SK-N-DZ (cell line): ENCODE data around the gene SCFD2.

Source experiments
- DNase-seq: peaks from one replicate; pipeline ENCODE4 v3.0.0-alpha.2; 2015; ENCODE audit warnings: low spot score

The SCFD2 gene

GRCh38 chr4:52883707-52884669, 481.9 kb downstream of the SCFD2 start:
- no peak for DNase-seq

DNA sequence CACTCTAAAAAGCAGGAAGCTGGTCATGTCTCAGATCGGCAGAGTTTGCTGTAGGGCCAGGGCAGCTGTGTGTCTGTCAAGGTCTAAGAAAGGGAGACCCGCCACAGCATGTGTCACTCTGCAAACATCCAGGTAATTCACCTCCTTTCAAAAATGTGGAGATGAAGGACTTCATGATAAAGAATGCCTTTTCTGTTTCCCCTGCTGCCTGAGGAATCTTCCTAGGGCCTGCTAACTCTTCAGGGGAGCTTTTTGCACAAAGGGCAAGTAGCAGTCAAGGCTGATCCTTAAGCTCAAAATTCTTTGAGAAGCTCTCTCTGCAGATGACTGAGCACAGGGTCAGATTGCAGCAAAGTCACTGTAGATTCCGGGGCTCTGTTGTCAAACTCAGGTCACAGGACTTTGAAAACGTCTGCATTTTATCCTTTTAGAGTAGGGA, 482.7 kb downstream of the SCFD2 start:
- no peak for DNase-seq

DNA sequence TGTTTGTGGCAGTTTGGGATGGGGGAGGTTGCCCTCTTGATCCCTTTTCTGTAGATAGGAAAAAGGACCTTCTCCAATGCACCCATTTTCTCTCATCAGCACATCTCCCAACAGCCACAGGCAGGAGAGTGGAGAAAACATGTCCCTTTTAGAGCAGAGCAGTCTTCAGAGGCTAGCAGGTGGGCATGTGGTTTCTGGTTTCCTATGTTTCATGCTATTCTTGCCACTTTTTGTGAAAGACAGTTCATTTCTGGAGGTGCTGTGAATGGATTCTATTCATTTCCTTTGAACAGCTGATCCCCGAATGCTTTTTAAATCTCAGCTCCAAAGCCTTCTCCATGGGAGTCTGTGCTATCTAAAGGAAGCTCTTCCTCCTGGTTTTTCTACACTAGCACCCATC, 484.9 kb downstream of the SCFD2 start:
- DNase-seq: no peak

DNA sequence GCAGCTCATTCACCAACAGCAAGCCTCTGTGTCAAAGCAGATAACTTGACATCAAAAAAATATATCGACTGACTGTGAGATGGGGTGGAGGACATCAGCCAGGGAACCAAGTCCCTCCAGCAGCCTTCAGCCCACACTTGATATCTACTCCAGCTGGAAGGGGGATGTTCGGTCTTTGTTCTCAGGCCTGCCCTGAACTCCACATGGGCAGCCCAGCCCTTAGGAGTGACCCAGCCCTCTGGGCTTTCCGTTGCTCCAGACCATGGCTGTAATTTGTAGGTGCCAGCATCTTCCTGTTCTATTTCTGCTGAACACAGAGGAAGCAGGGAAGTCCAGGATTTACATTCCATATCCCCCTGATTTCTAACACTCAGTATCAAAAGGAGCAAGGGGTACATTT, 486.4 kb downstream of the SCFD2 start:
- DNase-seq: no peak

DNA sequence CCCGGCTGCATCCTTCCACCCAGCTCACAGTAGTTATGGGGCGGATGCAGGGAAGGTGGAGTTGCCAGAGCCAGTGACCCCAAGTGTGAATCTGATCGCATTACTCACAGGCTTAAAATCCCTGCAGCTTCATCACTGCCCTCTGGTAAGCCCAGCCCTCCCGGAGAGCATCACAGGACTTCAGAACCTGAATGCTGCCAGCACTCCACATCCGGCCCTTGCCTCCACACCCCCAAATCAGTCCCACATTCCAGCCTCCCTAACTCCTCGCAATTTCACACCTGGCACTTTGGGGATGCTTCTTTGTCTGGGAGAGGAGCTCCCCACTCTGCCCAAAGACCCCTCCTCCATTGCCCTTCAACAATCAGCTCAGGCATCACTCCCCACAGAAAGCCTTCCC, 488.2 kb downstream of the SCFD2 start:
- DNase-seq: no peak

DNA sequence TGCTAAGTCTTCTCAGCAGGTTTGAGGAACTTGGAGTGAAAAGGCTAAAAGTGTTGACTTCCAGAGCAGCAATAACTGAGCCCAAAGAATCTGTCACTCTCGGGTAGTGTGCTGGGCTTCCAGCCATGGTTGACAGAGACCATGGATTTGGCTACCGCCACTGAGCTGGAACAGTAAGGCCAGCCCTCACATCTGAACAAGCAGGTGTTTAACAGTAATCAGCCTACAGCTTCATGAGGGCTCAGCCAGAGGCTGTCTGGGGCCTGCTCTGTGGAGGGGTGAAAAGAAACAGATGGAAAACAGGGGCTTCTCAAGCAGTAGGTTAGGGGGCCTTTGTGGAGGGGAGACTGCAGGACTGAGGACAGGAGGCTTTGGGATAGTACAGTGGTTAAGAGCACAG, 488.8 kb downstream of the SCFD2 start:
- DNase-seq: peak; percentile 7

GRCh38 chr4:52876069-52876468, 489.8 kb downstream of the SCFD2 start:
- peak; percentile 60 for DNase-seq

GRCh38 chr4:52874948-52875347, 490.9 kb downstream of the SCFD2 start:
- no peak for DNase-seq

- no peak for DNase-seq
These were observed 492.0 kb downstream of the SCFD2 start for GRCh38 chr4:52873861-52874343.

- DNase-seq: no peak
These were observed 492.7 kb downstream of the SCFD2 start for GRCh38 chr4:52873191-52873590.

DNA sequence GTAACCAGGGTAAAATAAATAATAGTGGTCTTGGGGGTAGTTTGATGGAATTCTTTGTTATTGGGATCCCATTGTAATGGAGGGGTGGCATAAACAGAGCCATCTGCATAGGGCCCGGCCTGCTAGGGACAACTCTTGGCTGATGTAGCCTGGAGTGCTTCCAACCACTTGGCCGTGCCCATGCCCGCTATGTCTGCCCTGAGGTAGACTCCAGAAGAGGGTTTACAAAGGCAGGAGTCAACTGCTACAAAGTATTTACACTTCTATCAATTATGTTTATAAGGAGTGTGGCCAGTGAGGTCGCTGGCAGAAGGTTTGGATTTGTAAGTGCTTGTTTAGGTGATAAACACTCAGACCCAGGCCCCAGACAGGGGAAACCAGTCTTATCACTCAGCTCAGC, 495.6 kb downstream of the SCFD2 start:
- no peak for DNase-seq

DNA sequence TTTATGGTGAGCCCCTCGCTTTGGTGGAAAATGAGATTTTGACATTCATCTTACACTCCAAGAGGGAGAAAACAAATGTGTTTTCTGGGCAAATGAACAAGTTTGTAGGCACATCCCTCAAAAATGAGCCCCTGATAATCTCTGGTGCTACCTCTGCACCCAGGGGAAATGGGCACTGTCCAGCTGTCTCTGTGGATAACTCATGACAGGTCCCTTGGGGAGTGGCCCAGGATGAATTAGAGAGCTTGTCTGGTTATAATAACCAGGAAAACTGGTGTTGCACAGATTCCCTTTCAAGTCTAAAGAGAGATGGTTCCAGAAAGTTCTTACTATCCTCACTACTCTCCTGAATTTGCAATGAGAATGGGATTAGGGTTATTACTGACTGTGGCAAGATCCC, 496.2 kb downstream of the SCFD2 start:
- DNase-seq: peak; percentile 47

DNA sequence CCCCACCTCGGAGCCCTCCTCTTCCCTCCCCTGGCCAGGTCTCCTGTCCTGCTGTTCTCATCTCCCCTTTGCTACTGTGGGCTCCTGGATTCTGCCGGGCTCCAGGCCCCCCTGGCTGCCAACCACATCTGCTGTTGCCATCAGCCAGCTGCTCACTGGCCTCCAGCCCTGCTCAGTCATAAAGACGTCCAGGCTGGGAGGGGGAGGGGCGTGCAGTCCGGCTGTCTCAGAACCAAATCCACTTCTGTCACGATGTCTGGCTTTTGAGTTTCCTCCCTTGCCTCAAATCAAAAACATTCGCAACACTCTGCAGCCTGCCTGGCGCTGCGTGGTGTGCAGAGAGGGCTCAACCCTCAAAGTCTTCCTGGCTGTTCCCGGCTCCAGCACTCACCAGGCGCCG, 496.7 kb downstream of the SCFD2 start:
- peak; percentile 86 for DNase-seq

DNA sequence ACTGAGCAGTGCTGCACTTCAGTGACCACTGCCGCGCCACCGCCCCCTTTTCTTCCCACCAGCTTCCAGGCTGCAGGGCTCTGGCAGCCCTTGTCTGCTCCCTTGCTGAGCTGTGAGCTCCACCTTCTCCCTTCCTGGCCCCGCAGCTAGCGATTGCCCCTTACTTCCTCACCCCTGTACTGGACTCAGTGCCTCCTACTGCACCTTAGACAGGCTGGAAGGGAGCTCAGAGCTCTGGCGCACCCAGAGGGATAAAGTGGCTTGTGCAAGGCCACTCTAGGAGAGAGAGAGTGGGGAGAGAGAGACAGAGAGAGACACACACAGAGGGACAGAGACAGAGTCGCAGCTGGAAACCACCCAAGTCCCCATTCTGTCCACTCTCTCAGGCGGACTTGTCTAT, 497.7 kb downstream of the SCFD2 start:
- peak; percentile 43 for DNase-seq

DNA sequence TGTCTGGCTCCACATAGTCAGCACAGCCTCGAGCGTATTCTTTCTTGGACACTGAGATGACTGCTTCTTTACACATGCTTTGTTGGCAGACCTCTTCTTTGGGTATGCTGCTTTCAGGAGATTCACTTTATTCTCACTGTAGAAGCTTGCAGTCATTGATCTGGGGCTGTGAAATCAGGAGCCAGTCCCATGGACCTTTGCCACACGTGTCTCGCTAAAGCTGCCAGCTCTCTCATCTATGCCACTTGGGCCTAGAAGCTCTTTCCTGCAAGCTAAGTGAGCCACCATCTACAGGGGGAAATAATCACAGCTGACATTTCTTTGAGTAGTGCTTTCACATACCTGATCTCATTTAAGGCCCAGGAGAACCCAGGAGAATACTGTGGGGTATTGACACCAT, 498.7 kb downstream of the SCFD2 start:
- no peak for DNase-seq

DNA sequence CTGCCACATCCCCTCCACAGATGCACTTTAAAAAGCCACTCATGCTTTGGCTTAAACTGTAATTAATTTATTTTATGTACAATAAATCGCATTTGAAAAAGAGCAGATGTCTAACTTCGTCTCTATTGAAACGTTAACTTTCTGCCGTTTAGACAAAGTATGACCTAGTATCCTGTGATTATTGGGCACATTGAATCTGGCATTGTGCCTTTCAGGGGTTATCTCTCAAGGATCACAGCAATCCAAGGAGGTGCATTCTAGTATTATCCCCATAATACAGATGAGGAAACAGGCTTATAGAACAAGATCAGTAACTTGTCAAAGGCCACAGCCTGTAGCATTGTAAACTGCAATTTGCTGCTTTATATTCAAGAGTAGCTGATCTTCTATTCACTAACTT, 499.1 kb downstream of the SCFD2 start:
- DNase-seq: no peak

GRCh38 chr4:52865300-52865699, 500.6 kb downstream of the SCFD2 start:
- no peak for DNase-seq

DNA sequence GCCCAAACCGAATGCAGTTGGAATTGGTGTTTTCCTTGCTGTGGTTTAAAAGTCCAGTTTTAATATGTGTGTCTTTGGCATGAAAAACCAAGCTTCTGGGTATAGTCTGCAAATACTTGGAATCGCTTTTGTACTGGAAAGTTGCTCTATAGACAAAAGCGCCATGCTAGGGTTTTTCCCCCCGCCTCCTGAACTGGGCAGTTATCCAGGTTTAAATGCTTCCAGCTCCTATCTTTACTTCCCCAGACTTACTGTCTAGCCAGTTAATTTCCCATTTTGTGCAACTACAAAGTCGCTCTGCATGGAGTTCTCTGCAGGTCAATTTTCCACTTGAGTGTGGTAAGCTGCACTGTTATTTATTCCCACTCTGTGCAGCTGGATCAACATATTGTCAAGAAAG, 501.1 kb downstream of the SCFD2 start:
- no peak for DNase-seq

- DNase-seq: no peak
These were observed 502.5 kb downstream of the SCFD2 start for GRCh38 chr4:52863324-52863723.

- DNase-seq: no peak
These were observed 503.2 kb downstream of the SCFD2 start for GRCh38 chr4:52862639-52863161.

GRCh38 chr4:52861879-52862616, 503.8 kb downstream of the SCFD2 start, which contains the start of gene RASL11B:
TSS of gene RASL11B (plus strand) at chr4:52862317. CDS start at chr4:52862508, 191 bp downstream.
- DNase-seq: peak; percentile 82

DNA sequence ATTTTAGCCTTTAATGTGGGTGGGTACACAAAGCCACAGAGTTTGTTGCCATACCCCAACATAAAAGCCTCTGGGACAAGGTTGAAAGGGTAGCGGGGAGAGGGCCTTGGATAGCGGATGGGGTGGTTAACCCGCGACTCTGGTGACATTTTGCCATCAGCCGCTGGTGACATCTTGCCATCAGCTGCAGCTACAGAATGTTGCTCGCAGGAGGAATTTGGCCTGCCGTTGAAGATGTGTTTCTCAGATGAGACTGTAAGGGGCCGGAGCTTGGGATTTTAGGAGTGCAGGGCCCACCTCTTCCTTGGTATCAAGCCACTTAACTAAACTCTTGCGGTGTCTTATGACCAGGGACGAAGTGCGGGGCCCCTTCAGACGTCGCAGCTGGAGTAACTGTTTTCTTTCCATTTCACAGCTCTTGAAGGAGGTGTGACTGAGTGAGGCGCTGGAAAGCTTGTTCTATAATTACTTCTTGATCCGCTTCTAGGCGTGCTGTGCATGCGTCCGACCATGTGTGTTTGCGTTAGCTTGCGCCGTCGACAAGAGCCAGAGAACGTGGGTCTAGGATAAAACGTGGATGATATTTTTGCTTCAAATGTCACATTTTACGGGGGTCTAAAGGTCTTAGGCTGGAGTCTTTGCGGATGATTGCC, 504.6 kb downstream of the SCFD2 start:
- no peak for DNase-seq
